ENCODE data around the gene BEND7.
"Not testable (repeated sequence)": the region's sequence is repeated elsewhere in the genome, so short reads cannot be mapped to it uniquely, and the experiment has no call there.

Gene BEND7

GRCh38 chr10:13441476-13441875 is 87.3 kb downstream of the BEND7 start:
- CTCF ChIA-PET: interaction anchor here (0.6 to 2.3 kb wide), 4 partner anchors 14 to 70 kb away, joined by 3 to 31 read pairs (median 6); no protein-coding TSS in a partner anchor
- TF ChIP-seq CTCF (conservative IDR thresholded peaks at IDR 0.05; ENCODE audit: low read depth): no peak
- no peak for DNase-seq (ENCODE audit: low spot score)
- POLR2A ChIA-PET (ENCODE audit: low non-redundant PET): no interaction called here
- no peak overlapping the region for H3K27ac ChIP-seq

GRCh38 chr10:13440185-13441061 is 88.4 kb downstream of the BEND7 start:
- CTCF ChIA-PET: interaction anchor here (0.7 to 2.3 kb wide), 15 partner anchors 8 to 468 kb away, joined by 3 to 31 read pairs (median 4); no protein-coding TSS in a partner anchor
- DNase-seq (ENCODE audit: low spot score): peak; percentile 65
- POLR2A ChIA-PET (ENCODE audit: low non-redundant PET): no interaction called here
- H3K27ac ChIP-seq: no peak overlapping the region
- TF ChIP-seq CTCF (conservative IDR thresholded peaks at IDR 0.05; ENCODE audit: low read depth): peak; percentile 82

- CTCF ChIA-PET: interaction anchor here (0.5 to 2.3 kb wide), 15 partner anchors 8 to 467 kb away, joined by 3 to 31 read pairs (median 4); no protein-coding TSS in a partner anchor
- H3K27ac ChIP-seq: no peak overlapping the region
- DNase-seq (ENCODE audit: low spot score): no peak
- POLR2A ChIA-PET (ENCODE audit: low non-redundant PET): no interaction called here
- TF ChIP-seq CTCF (conservative IDR thresholded peaks at IDR 0.05; ENCODE audit: low read depth): no peak
These were observed 89.3 kb downstream of the BEND7 start for GRCh38 chr10:13439313-13440184.

DNA sequence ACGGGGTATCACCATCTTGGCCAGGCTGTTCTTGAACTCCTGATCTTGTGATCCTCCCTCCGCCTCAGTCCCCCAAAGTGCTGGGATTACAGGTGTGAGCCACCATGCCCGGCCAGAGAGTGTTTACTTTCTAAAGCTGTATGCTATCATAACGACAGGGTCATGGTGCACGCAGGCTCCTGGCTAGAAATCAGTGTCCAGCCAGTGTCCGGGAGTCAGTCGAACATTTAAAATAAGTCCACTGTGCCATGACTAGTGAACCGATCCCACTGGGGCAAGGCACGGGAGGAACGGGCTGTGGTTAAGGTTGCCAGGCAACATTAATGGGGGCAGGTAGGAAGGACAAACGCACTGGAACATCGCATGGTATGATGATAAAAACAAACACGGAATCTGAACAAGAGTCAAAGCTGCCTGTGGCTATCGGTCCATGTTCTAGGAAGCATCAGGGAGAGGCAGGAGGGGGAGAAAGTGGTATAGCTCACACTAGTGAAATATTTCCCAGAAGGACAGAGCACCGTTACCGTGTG is 91.7 kb downstream of the BEND7 start:
- no peak overlapping the region for H3K27ac ChIP-seq
- DNase-seq (ENCODE audit: low spot score): no peak
- POLR2A ChIA-PET (ENCODE audit: low non-redundant PET): no interaction called here
- no peak for TF ChIP-seq CTCF (conservative IDR thresholded peaks at IDR 0.05; ENCODE audit: low read depth)
- CTCF ChIA-PET: interaction anchor here (0.6 kb wide), 1 partner anchor 92 kb away, joined by 3 read pairs; no protein-coding TSS in a partner anchor

GRCh38 chr10:13427943-13428342 is 100.9 kb downstream of the BEND7 start:
- POLR2A ChIA-PET (ENCODE audit: low non-redundant PET); DNase-seq (ENCODE audit: low spot score); H3K27ac ChIP-seq: not testable (repeated sequence)
- CTCF ChIA-PET: interaction anchor here (0.6 to 0.9 kb wide), 2 partner anchors 11 to 56 kb away, joined by 3 to 4 read pairs; no protein-coding TSS in a partner anchor

GRCh38 chr10:13425397-13425796 is 103.4 kb downstream of the BEND7 start:
- CTCF ChIA-PET: no interaction called here
- TF ChIP-seq CTCF (conservative IDR thresholded peaks at IDR 0.05; ENCODE audit: low read depth): no peak
- POLR2A ChIA-PET (ENCODE audit: low non-redundant PET): no interaction called here
- no peak overlapping the region for H3K27ac ChIP-seq
- no peak for DNase-seq (ENCODE audit: low spot score)

Data from RWPE1 (cell line).